Caco-2 (cell line): ENCODE measurements around the gene SPDYE5. TPM values are rescaled to one million over a fixed set of nuclear protein-coding genes. Genes with fewer than 3 reads are reported as not detected.
"Not testable (repeated sequence)": the region's sequence is repeated elsewhere in the genome, so short reads cannot be mapped to it uniquely, and the experiment has no call there.

ENCODE experiments used
- Bru-seq: library from RNA; stranded (reverse); fragments of 400-500 nt; gene quantifications from one replicate; lab custom pipeline; 2021; lab: Mats Ljungman, UMichigan
- BruChase-seq, 2 experiments: library from RNA; stranded (reverse); fragments of 400-500 nt; gene quantifications; one replicate each; lab custom pipeline; 2021; lab: Mats Ljungman, UMichigan
- BruUV-seq: library from RNA; stranded (reverse); fragments of 400-500 nt; replicated peaks from 2 replicates; lab custom pipeline; 2021; lab: Mats Ljungman, UMichigan
- CTCF ChIA-PET: fragments of 300-600 bp; sonication (Branson Sonifier 250); formaldehyde crosslinking; loops from one replicate; lab custom pipeline; 2022; ENCODE audit warnings: antibody characterized with exemption; lab: Charles Lee
- POLR2A ChIA-PET: fragments of 300-600 bp; sonication (Branson Sonifier 250); formaldehyde crosslinking; loops from one replicate; lab custom pipeline; 2022; ENCODE audit warnings: antibody characterized with exemption; lab: Charles Lee
- DNase-seq, 2 experiments: peaks; one replicate each; pipeline versions ENCODE4 v3.0.0 to v3.0.0-alpha.2; 2020 to 2022
- H3K27me3 ChIP-seq: replicated peaks from 2 replicates; pipeline ENCODE4 v1.6.0; 2011; ENCODE audit warnings: low read length; ENCODE audit not compliant: control insufficient read depth, insufficient read depth
- H3K36me3 ChIP-seq: 2 replicates; pipeline ENCODE4 v1.5.1; 2011; ENCODE audit warnings: low read length; ENCODE audit not compliant: control insufficient read depth, insufficient read depth
- H3K4me1 ChIP-seq: fragments of 250-450 bp; sonication (Bioruptor Pico); 2 replicates; pipeline ENCODE4 v1.5.1; 2020; ENCODE audit warnings: mild to moderate bottlenecking
- H3K4me3 ChIP-seq: 2 replicates; pipeline ENCODE4 v1.5.1; 2011; ENCODE audit warnings: low read depth, mild to moderate bottlenecking, control low read depth, low read length
- H3K9me3 ChIP-seq: fragments of 250-450 bp; sonication (Bioruptor Pico); 2 replicates; pipeline ENCODE4 v1.5.1; 2020; ENCODE audit warnings: mild to moderate bottlenecking, moderate library complexity
- H3K27ac Mint-ChIP-seq: one replicate; pipeline ENCODE4 v1.8.0; 2022; ENCODE audit warnings: mixed read lengths; ENCODE audit not compliant: unreplicated experiment
- H3K27me3 Mint-ChIP-seq: one replicate; pipeline ENCODE4 v1.8.0; 2022; ENCODE audit warnings: mixed read lengths; ENCODE audit not compliant: insufficient read depth, unreplicated experiment
- H3K36me3 Mint-ChIP-seq: one replicate; pipeline ENCODE4 v1.8.0; 2022; ENCODE audit warnings: mild to moderate bottlenecking, mixed read lengths; ENCODE audit not compliant: insufficient read depth, unreplicated experiment
- H3K4me1 Mint-ChIP-seq: one replicate; pipeline ENCODE4 v1.8.0; 2022; ENCODE audit warnings: low read depth, mixed read lengths; ENCODE audit not compliant: unreplicated experiment
- H3K4me3 Mint-ChIP-seq: one replicate; pipeline ENCODE4 v1.8.0; 2022; ENCODE audit warnings: mild to moderate bottlenecking, moderate library complexity, mixed read lengths; ENCODE audit not compliant: unreplicated experiment
- H3K9me3 Mint-ChIP-seq: one replicate; pipeline ENCODE4 v1.8.0; 2022; ENCODE audit warnings: mixed read lengths; ENCODE audit not compliant: unreplicated experiment
- intact Hi-C: fragments of 100-400 bp; cut with micrococcal nuclease; formaldehyde crosslinking; loops from one replicate; pipeline ENCODE4 v1.10.0; 2022; ENCODE audit not compliant: unreplicated experiment
- long read RNA-seq: library from polyadenylated mRNA; stranded (forward); transcript quantifications from one replicate; pipeline ENCODE4 v2.0.0, GENCODE V29; 2022
- total RNA-seq: library from RNA; stranded (reverse); gene quantifications from 2 replicates; pipeline ENCODE4 v1.2.3, GENCODE V29; 2022
- TF ChIP-seq, protein P1 (sequence below), 2 experiments: fragments of 200-600 bp in 1 of 2; IDR thresholded peaks; 1 replicate in 1 of 2; 2 replicates in 1 of 2; pipeline versions ENCODE4 v1.5.1 to v1.8.0; 2011 to 2022; ENCODE audit warnings: antibody characterized with exemption in 1 of 2, control low read depth in 1 of 2, inconsistent platforms in 1 of 2, low read depth in 1 of 2, low read length in 1 of 2, mild to moderate bottlenecking in 1 of 2, moderate library complexity in 1 of 2; ENCODE audit not compliant: insufficient read depth in 1 of 2, severe bottlenecking in 1 of 2, unreplicated experiment in 1 of 2

SPDYE5 gene, protein sequence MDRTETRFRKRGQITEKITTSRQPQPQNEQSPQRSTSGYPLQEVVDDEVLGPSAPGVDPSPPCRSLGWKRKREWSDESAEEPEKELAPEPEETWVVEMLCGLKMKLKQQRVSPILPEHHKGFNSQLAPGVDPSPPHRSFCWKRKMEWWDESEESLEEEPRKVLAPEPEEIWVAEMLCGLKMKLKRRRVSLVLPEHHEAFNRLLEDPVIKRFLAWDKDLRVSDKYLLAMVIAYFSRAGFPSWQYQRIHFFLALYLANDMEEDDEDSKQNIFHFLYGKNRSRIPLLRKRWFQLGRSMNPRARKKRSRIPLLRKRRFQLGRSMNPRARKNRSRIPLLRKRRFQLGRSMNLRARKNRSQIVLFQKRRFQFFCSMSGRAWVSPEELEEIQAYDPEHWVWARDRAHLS
- not detected in 2 replicates for total RNA-seq
- Bru-seq, nascent RNA, result not detected
- BruChase-seq, experiment 1, labeled RNA remaining after a 2-hour chase, result not detected
- not detected for BruChase-seq, experiment 2, labeled RNA remaining after a 6-hour chase
- long read RNA-seq, partial matches to known transcripts, result 0 of 18 reads
- long read RNA-seq, other reads (novel, unspliced or antisense), result 18 of 18 reads

DNA sequence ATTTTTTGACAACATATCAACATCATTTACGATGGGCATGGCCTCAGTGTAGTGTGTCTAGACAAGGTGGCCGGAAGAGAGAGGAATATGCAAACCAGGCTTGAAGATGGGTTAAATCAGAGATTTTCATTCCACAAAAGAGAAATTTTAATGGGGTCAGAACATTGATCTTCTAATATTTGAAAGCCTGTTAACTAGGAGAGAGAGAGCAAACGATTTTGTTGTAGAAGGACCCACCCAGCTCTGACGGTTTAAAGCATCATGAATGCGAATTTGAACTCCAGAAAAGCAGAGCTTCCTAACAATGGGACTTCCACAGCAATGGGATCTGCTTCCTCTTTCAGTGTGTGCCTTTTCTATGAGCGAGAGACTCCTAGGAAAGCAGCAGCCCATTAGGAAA, at the start of gene SPDYE5:
Gene SPDYE5, plus strand, starts transcription at position 301 of the 400 bp plus-strand sequence. CDS start 1,728 bp downstream, outside the sequence.
- BruUV-seq, H3K4me1 ChIP-seq, H3K9me3 Mint-ChIP-seq, intact Hi-C loops, H3K27ac Mint-ChIP-seq, H3K4me3 ChIP-seq, POLR2A ChIA-PET, H3K27me3 ChIP-seq, H3K9me3 ChIP-seq, DNase-seq, H3K36me3 Mint-ChIP-seq, H3K4me3 Mint-ChIP-seq, CTCF ChIA-PET, H3K27me3 Mint-ChIP-seq, H3K36me3 ChIP-seq, H3K4me1 Mint-ChIP-seq: not testable (repeated sequence)

DNA sequence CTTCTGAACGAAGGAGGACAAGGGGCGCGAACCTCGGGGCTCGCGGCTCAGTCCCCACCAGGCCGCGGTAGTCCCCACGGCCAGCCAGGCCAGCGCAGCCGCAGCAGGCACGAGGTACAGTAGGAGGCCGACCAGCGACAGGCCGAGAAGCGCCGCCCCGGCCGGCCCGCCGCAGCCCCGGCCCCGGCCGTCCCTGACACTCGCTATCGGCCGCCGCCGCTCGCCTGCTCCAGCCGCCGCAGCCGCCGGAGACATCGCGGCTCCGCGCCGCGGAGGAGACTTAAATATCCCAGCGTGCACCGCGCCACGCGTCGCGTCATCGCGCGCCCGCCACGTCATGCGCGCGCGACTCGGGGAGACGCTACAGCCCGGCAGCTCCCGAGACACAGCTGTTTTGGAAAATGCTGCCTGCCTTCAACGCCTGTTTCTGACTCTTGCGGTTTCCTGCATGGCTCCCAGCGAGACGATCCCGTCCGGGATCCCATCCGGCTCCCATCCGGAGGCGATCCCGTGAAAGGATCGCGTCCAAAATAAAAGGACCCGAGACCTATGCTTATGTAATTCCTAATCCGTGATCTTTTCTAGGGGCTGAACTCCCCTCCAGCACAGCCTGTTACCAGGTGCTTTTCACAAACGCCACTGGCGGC, 49.5 kb upstream of the SPDYE5 start:
- POLR2A ChIA-PET, intact Hi-C loops, BruUV-seq: not testable (repeated sequence)

DNA sequence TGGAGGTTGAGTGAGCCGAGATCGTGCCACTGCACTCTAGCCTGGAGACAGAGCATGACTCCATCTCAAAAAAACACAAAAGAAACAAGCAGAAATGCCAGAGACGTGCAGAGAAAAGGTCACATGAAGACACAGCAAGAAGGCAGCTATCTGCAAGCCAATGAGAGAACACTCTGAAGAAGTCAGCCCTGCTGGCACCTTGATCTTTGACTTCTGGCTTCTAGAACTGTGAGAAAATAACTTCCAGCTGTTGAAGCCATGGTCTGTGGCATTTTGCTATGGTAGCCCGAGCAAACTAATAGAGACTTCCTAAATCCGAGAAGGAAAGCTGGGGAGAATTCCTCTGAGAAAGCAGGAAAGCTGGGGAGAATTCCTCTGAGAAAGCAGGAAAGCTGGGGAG, 42.2 kb upstream of the SPDYE5 start:
- POLR2A ChIA-PET, H3K9me3 ChIP-seq, intact Hi-C loops, H3K4me1 Mint-ChIP-seq, H3K9me3 Mint-ChIP-seq, CTCF ChIA-PET, H3K36me3 ChIP-seq, H3K4me3 Mint-ChIP-seq, BruUV-seq, H3K27ac Mint-ChIP-seq, H3K27me3 Mint-ChIP-seq, H3K27me3 ChIP-seq, H3K36me3 Mint-ChIP-seq, H3K4me1 ChIP-seq, H3K4me3 ChIP-seq, DNase-seq: not testable (repeated sequence)

More for the DNA sequence above, 49.5 kb upstream of the SPDYE5 start:
- H3K9me3 Mint-ChIP-seq, H3K36me3 ChIP-seq, H3K9me3 ChIP-seq, CTCF ChIA-PET, H3K27me3 ChIP-seq, H3K4me1 ChIP-seq, H3K4me1 Mint-ChIP-seq, H3K27me3 Mint-ChIP-seq: not testable (repeated sequence)
- peak overlapping the region; percentile 42 for H3K4me3 ChIP-seq
- Mint-ChIP-seq H3K4me3 (peak overlapping the region; percentile 82), H3K27ac (peak overlapping the region; percentile 94), H3K36me3 (peaks cover 43% of the 10 kb centered on the region)
- peak in 1 of 2 experiments; percentile 72 for DNase-seq

DNA sequence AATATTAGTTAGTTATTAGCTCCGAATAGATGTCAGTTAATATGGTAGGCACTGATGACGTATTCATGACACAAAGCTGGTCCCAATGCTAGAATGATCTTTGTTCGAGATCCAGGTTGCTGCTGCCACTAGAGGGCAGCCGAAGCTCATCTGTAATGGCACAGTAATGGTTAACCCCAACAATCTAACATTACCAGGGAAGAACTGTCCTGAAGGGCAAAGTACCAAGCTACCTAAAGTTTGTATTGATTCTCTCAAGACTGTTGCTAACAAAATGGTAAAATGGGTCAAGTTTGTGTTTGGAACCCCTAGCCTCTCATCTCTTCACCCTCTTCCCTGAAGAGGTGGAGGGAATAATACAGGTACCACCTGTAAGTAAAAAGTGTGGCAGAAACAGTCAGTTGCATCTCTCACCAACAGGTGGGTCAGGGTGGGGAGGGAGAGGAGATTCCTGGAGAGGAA, 39.6 kb upstream of the SPDYE5 start:
- H3K27me3 Mint-ChIP-seq, BruUV-seq, H3K9me3 Mint-ChIP-seq, H3K9me3 ChIP-seq, H3K27ac Mint-ChIP-seq, H3K36me3 ChIP-seq, POLR2A ChIA-PET, H3K4me1 Mint-ChIP-seq, H3K4me1 ChIP-seq, H3K4me3 Mint-ChIP-seq, H3K4me3 ChIP-seq, H3K36me3 Mint-ChIP-seq, intact Hi-C loops, H3K27me3 ChIP-seq: not testable (repeated sequence)
- TF ChIP-seq, protein P1, sequence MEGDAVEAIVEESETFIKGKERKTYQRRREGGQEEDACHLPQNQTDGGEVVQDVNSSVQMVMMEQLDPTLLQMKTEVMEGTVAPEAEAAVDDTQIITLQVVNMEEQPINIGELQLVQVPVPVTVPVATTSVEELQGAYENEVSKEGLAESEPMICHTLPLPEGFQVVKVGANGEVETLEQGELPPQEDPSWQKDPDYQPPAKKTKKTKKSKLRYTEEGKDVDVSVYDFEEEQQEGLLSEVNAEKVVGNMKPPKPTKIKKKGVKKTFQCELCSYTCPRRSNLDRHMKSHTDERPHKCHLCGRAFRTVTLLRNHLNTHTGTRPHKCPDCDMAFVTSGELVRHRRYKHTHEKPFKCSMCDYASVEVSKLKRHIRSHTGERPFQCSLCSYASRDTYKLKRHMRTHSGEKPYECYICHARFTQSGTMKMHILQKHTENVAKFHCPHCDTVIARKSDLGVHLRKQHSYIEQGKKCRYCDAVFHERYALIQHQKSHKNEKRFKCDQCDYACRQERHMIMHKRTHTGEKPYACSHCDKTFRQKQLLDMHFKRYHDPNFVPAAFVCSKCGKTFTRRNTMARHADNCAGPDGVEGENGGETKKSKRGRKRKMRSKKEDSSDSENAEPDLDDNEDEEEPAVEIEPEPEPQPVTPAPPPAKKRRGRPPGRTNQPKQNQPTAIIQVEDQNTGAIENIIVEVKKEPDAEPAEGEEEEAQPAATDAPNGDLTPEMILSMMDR (IDR thresholded peaks at IDR 0.05; ENCODE audit: insufficient read depth in 1 of 2, low read depth in 1 of 2, low read length in 1 of 2, severe bottlenecking in 1 of 2, unreplicated experiment in 1 of 2), result peak in 1 of 2 experiments; percentile 52
- CTCF ChIA-PET, result interaction anchor here (0.7 kb wide), 1 partner anchor 310 kb away, joined by 3 read pairs; no protein-coding TSS in a partner anchor
- peak in 1 of 2 experiments; percentile 17 for DNase-seq

DNA sequence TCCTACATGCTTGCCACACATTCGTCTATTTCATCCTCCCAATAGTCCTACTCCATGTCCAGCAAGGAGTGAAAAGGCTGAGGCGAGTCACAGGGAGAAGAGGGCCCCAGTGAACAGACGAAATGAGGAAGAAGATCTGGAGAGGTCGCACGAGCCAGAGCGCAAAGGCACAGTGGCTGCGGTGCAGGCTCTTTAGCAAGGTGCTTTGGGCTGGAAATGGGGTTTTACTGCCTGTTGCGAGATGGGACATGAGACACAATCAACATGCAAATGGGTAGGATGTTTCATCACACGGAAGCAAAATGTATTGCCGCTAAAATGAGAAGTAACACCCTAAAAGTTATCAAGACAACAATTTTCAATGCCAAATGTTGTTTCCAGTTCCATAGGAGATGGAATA, 35.7 kb upstream of the SPDYE5 start:
- H3K4me1 Mint-ChIP-seq, H3K36me3 Mint-ChIP-seq, intact Hi-C loops, H3K4me1 ChIP-seq, H3K27ac Mint-ChIP-seq, BruUV-seq, CTCF ChIA-PET, H3K27me3 ChIP-seq, H3K36me3 ChIP-seq, H3K27me3 Mint-ChIP-seq, H3K4me3 ChIP-seq, H3K4me3 Mint-ChIP-seq, H3K9me3 Mint-ChIP-seq, DNase-seq, H3K9me3 ChIP-seq, POLR2A ChIA-PET: not testable (repeated sequence)

DNA sequence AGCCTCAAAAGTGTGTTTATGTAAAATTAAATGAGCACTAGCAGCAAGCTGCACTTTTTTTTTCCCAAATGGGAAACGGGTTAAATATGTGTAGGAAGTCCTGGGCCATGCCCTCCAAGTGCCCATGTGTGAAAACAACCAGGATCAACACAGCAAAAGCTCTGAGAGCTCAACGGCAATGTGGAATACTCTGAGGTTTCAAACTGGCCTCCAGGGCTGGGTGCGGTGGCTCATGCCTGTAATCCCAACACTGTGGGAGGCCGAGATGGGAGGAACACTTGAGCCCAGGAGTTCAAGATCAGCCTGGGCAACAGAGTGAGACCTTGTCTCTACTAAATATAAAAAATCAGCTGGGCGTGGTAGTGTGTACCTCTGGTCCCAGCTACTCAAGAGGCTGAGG, 34.1 kb upstream of the SPDYE5 start:
- H3K4me1 Mint-ChIP-seq, POLR2A ChIA-PET, H3K36me3 ChIP-seq, H3K27me3 Mint-ChIP-seq, H3K4me3 Mint-ChIP-seq, H3K4me1 ChIP-seq, H3K27ac Mint-ChIP-seq, CTCF ChIA-PET, DNase-seq, H3K27me3 ChIP-seq, BruUV-seq, H3K9me3 ChIP-seq, H3K4me3 ChIP-seq, H3K36me3 Mint-ChIP-seq, H3K9me3 Mint-ChIP-seq, intact Hi-C loops: not testable (repeated sequence)
